GM18499 (cell line): ENCODE data around the gene SPA17.

Experiments used
- ATAC-seq: cut with Tn5 transposase; IDR thresholded peaks from one replicate; pipeline ENCODE4 v1.9.1; 2021; ENCODE audit warnings: moderate number of reproducible peaks; ENCODE audit not compliant: insufficient read depth, unreplicated experiment

Gene SPA17

DNA sequence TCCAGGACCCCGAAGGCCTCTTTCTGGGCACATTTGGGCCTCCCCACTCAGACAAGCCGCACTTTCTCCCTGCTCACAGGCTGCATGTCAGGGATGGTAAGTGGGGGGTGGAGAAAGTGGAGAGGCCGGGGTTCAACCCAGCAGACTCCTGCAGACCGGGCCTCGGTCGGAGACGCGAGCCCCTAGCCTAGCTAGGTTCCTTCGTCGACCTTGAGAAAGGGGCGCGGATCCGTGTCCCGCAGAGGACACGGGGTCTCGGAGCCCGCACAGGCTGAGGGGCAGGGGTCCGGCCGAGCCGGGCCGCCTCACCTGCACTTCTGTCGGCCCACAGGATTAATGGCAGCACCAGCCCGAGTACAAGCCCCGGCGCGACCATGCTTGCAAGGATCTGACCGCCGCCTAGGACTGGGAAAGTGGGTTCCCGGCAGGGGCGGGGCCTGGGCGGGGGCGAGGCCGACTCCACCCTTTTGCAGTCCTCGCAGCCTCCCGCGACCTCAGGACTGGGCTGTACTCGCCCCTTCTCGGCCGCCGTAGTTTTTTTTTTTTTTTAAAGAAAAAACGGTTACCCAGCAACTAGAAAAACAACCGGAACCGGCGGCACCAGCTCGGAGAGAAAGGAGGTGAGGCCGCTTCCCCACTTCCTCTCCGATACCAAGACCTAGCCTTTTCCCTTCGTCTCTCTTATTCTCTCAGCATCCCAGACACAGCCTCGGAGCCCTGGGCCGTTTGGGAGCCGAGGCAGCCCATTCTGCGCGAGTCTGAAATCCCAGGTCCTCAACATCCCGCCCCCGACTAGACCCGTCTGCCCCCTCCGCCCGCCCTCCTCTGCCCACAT is at the start of gene SPA17, which contains the start of gene SIAE:
TSS of gene SPA17 (plus strand) at position 572 of the 835 bp plus-strand sequence. CDS start 1,361 bp downstream, outside the sequence.
TSS of gene SIAE (minus strand) at position 407 of the 835 bp plus-strand sequence. CDS start at position 376, 31 bp downstream.
- ATAC-seq: peak; percentile 49

GRCh38 chr11:124625504-124626168 is 48.1 kb upstream of the SPA17 start:
- ATAC-seq: no peak

DNA sequence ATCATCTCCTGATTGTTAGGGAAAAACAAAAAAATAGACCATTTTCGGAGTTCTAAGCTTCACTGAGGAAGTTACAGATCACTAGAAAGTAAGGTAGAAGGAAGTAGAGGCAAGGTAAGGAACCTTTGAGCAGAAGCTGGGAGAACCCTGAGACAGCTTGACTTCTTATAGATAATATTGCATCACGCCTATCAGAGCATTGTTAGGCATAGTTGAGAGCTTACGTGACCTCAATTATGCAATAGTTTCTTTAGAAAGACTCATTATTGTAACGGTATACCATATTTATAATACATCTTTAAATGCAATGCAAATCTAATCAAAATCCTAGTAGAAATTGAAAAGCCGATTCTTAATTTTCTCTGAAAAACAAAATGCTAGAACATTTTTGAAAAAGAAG is 46.2 kb upstream of the SPA17 start:
- no peak for ATAC-seq

DNA sequence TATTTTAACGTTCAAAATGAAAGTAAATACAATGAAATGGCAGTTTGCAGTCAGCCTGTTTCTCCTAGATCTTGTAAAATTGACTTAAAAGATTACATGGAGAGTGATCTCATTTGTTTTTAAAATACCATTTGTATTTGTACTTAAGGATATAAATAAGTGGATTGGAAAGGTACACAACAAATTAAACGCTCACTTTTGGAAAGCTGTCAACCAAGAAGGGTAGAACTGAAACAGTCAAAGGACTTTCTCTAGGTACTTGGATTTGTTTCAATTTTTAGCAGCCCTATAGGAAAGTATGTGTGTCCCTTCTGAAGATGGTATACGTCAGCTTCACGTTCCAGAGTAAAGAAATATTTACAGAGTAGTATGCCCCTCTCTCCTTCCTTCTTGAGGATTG is 43.7 kb upstream of the SPA17 start:
- ATAC-seq: no peak

- no peak for ATAC-seq
Observed at GRCh38 chr11:124633355-124633754, 40.3 kb upstream of the SPA17 start.

DNA sequence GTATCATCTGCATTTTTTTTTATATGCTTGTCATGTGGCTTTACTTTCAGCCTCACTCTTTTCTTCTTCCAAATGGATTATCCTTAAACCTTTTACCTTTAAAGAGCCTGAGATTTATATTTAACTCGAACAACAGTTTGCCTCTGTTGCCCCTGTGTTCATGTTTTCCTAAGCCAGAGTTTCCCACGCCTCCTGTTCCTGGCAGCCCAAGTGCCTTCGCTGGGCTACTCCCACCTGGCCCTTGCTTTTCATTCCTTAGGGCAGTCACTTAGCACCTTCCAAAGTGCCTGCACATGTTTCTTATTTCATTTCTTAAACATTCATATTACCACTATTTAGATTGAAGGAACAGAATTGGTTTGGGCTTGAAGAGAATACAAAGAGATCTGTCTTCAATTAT is 37.8 kb upstream of the SPA17 start:
- no peak for ATAC-seq

- no peak for ATAC-seq
Observed at GRCh38 chr11:124638500-124638899, 35.2 kb upstream of the SPA17 start.

GRCh38 chr11:124639186-124639585 is 34.5 kb upstream of the SPA17 start:
- ATAC-seq: no peak

DNA sequence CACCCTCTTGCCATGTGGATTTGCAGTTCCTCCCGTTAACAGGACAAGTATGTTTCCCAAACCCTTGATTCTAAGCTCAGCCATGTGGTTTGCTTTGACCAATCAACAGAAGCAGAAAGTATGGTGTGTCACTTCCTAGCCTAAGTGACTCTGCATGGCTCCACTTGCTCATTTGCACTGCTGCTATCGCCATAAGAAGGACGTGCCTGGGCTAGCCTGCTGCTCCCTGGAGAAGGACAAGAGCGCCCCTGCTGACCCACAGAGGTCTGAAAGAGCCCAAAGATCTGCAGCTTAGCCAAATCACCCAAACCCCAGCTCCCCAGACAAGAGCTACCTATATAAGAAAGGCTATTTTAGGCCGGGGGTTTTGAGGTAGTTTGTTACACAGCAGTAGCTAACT is 33.0 kb upstream of the SPA17 start:
- ATAC-seq: no peak

- no peak for ATAC-seq
Observed at GRCh38 chr11:124642628-124643027, 31.1 kb upstream of the SPA17 start.

DNA sequence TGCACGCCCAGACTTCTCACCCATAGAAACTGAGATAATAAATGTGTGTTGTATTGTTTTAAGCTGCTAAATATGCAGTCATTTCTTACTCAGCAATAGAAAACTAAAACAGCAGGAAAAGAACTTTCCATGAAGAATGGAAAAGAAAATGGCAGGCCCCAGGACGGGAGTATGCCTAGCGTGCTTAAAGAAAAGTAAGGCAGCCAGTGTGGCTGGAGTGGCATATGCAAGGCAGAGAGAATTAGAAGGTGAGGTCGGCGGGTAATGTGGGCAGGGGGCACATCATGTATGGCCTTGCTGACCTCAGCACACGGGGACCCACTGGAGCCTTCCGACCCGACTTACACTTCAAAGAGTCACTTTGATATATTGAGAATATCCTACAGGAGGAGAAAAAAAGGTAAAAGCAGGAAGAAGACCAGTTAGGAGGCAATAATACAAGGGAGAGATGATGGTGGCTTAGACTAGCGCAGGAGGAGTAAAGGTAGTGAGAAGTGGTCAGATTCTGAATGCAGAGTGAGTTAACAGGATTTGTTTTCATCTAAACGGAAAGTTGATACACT is 30.6 kb upstream of the SPA17 start:
- ATAC-seq: no peak

- ATAC-seq: no peak
Observed at GRCh38 chr11:124643605-124644425, 29.9 kb upstream of the SPA17 start.

DNA sequence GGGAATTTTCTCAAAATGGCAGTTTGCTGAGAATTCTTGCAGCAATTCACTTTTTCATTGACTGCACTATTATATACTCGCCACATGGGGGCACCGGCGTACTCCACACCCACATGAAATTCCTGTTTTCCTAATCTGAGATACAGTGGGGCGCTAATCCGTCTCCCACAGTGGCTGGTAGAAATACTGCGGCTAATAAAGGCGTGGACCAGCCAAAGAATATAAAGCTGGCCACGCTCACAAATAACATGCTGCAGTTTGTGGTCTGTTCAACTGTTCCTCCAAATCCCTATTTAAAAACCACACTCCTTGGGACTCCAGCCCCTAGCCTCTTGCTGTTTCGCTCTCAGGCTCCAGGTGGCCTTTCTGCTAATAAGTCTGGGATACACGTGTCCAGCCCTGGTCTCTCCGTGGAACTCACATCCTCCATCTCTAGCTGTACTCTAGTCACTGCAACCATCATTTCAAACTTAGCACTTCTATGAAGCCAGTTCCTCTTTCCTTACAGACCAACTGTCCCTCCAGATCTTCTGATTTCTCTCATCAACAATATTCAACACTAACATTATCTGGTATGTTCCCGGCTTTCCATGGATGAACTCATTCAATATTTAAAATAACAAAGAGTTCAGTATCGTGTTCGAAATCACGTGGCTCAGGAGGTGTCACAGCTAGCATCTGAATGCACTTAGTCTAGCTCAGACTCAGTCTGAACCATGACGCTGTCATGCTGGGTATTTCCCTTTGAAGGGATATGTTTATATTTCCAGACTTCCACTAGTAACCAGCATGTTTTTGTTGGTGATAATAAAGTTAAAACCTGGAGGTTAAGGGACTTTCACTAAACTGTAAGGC is 29.1 kb upstream of the SPA17 start:
- no peak for ATAC-seq

DNA sequence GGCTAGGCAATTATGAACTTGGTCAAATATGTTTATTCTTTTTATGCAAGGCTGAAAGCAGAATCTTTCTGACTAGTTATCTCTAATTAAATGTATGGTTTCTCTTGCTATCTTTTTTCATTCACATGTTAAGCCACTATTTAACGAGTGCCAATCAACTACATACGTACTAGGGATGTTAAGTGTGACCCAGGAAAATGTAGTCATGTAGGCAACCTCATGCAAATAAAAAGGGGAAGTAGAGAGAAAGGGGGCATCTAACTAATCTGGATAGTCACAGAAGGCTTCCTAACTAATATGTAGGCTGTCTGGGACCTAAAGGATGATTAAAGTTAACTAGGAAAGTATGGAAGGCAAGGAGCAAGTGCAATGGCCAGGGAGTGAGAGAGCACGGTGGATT is 27.6 kb upstream of the SPA17 start:
- no peak for ATAC-seq

GRCh38 chr11:124648610-124649009 is 25.1 kb upstream of the SPA17 start:
- ATAC-seq: no peak

DNA sequence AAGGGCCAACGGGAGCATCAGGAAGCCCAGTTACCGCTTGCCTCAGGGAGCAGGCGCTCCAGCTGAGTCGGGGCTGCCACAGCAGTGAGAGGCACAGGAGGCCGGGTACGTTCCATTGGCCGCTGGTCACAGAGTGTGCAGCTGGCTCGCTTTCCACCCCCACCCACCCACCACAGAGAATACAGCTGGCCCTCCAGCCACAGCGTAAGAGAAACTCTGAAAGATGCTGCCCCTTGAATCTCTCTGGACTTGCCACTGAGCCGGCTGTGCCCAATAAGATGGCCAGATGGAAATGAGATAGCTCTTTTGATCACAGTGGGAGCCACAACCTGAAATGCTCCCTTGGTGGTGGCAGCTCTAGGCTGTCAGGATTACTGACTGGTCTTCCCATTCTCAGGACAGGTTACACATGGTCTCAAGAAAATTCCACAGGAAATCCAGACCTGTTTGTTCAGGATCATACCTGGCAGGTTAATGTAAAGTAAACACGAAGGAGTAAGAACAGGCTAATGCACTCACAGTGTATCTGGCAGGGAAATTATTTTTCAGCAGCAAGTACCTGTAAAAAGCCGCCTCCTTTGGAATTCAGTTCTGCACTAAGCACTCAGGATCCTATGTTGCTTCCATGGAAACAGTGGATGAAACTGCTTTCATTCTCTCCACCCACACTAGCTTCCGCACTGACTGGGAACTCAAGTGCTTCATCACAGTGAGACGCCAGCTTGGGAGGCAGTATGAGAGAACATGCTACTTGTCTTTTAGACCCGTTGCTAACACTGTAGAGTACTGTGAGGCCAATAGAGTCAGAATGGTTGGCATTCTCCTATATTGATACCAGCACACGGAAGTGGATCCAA is 16.7 kb upstream of the SPA17 start:
- no peak for ATAC-seq

DNA sequence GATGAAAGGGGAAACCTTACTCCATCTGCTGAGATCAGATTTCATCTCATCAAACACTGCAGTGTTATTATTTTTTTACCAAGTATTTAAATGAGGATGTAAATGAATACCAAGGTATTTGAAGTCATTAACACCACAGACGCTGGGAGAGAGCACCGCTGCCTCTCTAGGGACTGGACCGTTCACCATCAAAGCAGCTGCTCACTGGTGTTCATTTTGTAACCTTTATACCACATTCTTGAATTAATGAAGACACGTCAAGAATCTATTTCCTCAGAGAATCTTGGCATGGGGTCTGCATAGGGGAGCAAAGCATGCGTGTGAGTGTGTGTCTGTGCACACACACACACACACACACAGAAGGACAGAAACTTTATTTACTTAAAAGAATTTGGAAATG is 15.8 kb upstream of the SPA17 start:
- no peak for ATAC-seq

DNA sequence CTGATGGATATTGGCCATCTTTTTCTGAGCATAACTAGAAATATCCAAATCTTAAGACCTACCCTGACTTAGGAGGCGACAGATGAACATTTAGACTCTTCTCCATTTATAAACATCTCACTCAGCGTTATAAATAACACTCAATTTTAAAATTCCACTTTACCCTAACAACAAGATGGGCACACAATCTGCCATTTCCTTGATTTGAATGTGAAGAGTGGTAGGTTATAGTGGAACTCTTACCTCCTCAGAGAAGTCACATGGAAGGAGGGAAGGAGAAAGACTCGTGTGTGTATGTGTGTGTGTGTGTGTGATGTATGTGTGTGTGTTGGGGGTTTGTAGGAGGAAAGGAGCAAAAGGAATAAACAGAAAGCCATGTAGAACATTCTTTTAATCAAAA is 15.2 kb upstream of the SPA17 start:
- no peak for ATAC-seq

GRCh38 chr11:124658986-124659385 is 14.7 kb upstream of the SPA17 start:
- no peak for ATAC-seq
